NCI-H187 treated with DMSO at 0.1 percent for 48 hours (cell line): ENCODE measurements around the gene RANBP17.

Source experiments
- DNase-seq: peaks from one replicate; lab custom pipeline; 2025; lab: John Stamatoyannopoulos, UW

Gene RANBP17

GRCh38 chr5:171249460-171249859 is 387.6 kb downstream of the RANBP17 start:
- no peak for DNase-seq

- DNase-seq = no peak
These were observed 388.9 kb downstream of the RANBP17 start for GRCh38 chr5:171250738-171251137.

GRCh38 chr5:171251519-171251918 is 389.7 kb downstream of the RANBP17 start:
- no peak for DNase-seq

- no peak for DNase-seq
These were observed 390.9 kb downstream of the RANBP17 start for GRCh38 chr5:171252674-171253073.

- DNase-seq = no peak
These were observed 397.1 kb downstream of the RANBP17 start for GRCh38 chr5:171258737-171259415.

GRCh38 chr5:171261361-171261760 is 399.5 kb downstream of the RANBP17 start:
- DNase-seq = no peak

- DNase-seq = peak; percentile 37
These were observed 400.1 kb downstream of the RANBP17 start for GRCh38 chr5:171261904-171262303.

- DNase-seq = no peak
These were observed 401.4 kb downstream of the RANBP17 start for GRCh38 chr5:171263181-171263580.

GRCh38 chr5:171264843-171265242 is 403.0 kb downstream of the RANBP17 start:
- no peak for DNase-seq

- no peak for DNase-seq
These were observed 407.1 kb downstream of the RANBP17 start for GRCh38 chr5:171268700-171269620.

- DNase-seq = no peak
These were observed 407.9 kb downstream of the RANBP17 start for GRCh38 chr5:171269717-171270116.

GRCh38 chr5:171270136-171270535 is 408.3 kb downstream of the RANBP17 start:
- DNase-seq = no peak

- DNase-seq = no peak
These were observed 410.0 kb downstream of the RANBP17 start for GRCh38 chr5:171271798-171272197.

- no peak for DNase-seq
These were observed 411.5 kb downstream of the RANBP17 start for GRCh38 chr5:171272996-171273970.

- no peak for DNase-seq
These were observed 414.2 kb downstream of the RANBP17 start for GRCh38 chr5:171275841-171276544.

GRCh38 chr5:171283753-171284152 is 421.9 kb downstream of the RANBP17 start:
- no peak for DNase-seq

GRCh38 chr5:171285465-171285864 is 423.6 kb downstream of the RANBP17 start:
- DNase-seq = no peak

- DNase-seq = no peak
These were observed 426.2 kb downstream of the RANBP17 start for GRCh38 chr5:171288066-171288465.

GRCh38 chr5:171291371-171291770 is 429.6 kb downstream of the RANBP17 start:
- no peak for DNase-seq

- DNase-seq = no peak
These were observed 433.5 kb downstream of the RANBP17 start for GRCh38 chr5:171295299-171295698.

- no peak for DNase-seq
These were observed 434.0 kb downstream of the RANBP17 start for GRCh38 chr5:171295801-171296200.
